WTC11 (cell line): ENCODE results near the gene CXCL17. TPM values are rescaled to one million over a fixed set of nuclear protein-coding genes. Genes with fewer than 3 reads are reported as not detected.

ENCODE experiments used
- ATAC-seq: fragments of 200-7000 bp; cut with Tn5 transposase; 2 replicates; pipeline ENCODE4 v1.10.0; 2021; ENCODE audit warnings: mild to moderate bottlenecking, moderate library complexity
- CTCF ChIA-PET: fragments of 300-600 bp; sonication (Branson Sonifier 250); formaldehyde crosslinking; loops from one replicate; lab custom pipeline; 2021; ENCODE audit warnings: antibody characterized with exemption; lab: Charles Lee
- POLR2A ChIA-PET: fragments of 350-600 bp; sonication (Branson Sonifier 250); formaldehyde crosslinking; loops from one replicate; lab custom pipeline; 2021; ENCODE audit warnings: antibody characterized with exemption; lab: Charles Lee
- DNase-seq: peaks from one replicate; pipeline ENCODE4 v3.0.0; 2021; ENCODE audit warnings: low spot score
- H3K27ac Mint-ChIP-seq: 2 replicates; pipeline ENCODE4 v1.8.0; 2021; ENCODE audit warnings: mixed read lengths
- H3K27me3 Mint-ChIP-seq: 2 replicates; pipeline ENCODE4 v1.8.0; 2021; ENCODE audit warnings: low read depth, mild to moderate bottlenecking, moderate library complexity, mixed read lengths
- H3K36me3 Mint-ChIP-seq: 2 replicates; pipeline ENCODE4 v1.8.0; 2021; ENCODE audit warnings: mixed read lengths
- H3K4me1 Mint-ChIP-seq: 2 replicates; pipeline ENCODE4 v1.8.0; 2022; ENCODE audit warnings: mixed read lengths
- H3K4me3 Mint-ChIP-seq: 2 replicates; pipeline ENCODE4 v1.8.0; 2021; ENCODE audit warnings: mild to moderate bottlenecking, moderate library complexity, mixed read lengths
- H3K9me3 Mint-ChIP-seq: 2 replicates; pipeline ENCODE4 v1.8.0; 2021; ENCODE audit warnings: mixed read lengths
- ATF1 ChIP-seq: sonication (generic); formaldehyde crosslinking; IDR thresholded peaks from 2 replicates; pipeline ENCODE4 v1.8.1; 2023; ENCODE audit warnings: mild to moderate bottlenecking, moderate library complexity, missing genetic modification reagents
- CREB1 ChIP-seq: sonication (generic); formaldehyde crosslinking; IDR thresholded peaks from 2 replicates; pipeline ENCODE4 v1.8.0; 2023; ENCODE audit warnings: mild to moderate bottlenecking, missing genetic modification reagents
- E2F5 ChIP-seq: sonication (generic); formaldehyde crosslinking; IDR thresholded peaks from 2 replicates; pipeline ENCODE4 v1.8.1; 2022; ENCODE audit warnings: mild to moderate bottlenecking, moderate library complexity, missing genetic modification reagents
- FOXP1 ChIP-seq: sonication (generic); formaldehyde crosslinking; IDR thresholded peaks from 2 replicates; pipeline ENCODE4 v1.8.0; 2022; ENCODE audit warnings: missing genetic modification reagents, mild to moderate bottlenecking, moderate library complexity, borderline replicate concordance
- HMGA2 ChIP-seq: fragments of 250-450 bp; sonication (Bioruptor Pico); IDR thresholded peaks from 2 replicates; pipeline ENCODE4 v1.4.0; 2021; ENCODE audit warnings: mild to moderate bottlenecking, moderate library complexity
- KAT7 ChIP-seq: sonication (generic); formaldehyde crosslinking; IDR thresholded peaks from 2 replicates; pipeline ENCODE4 v1.8.1; 2023; ENCODE audit warnings: missing genetic modification reagents, mild to moderate bottlenecking, borderline replicate concordance
- MLX ChIP-seq: sonication (generic); formaldehyde crosslinking; IDR thresholded peaks from 2 replicates; pipeline ENCODE4 v1.8.1; 2023; ENCODE audit warnings: mild to moderate bottlenecking, missing genetic modification reagents, moderate library complexity
- MXD4 ChIP-seq: fragments of 250-450 bp; sonication (Bioruptor Pico); IDR thresholded peaks from 2 replicates; pipeline ENCODE4 v1.8.0; 2021; ENCODE audit warnings: mild to moderate bottlenecking, moderate library complexity, borderline replicate concordance
- NFE2L1 ChIP-seq: sonication (generic); formaldehyde crosslinking; IDR thresholded peaks from 2 replicates; pipeline ENCODE4 v1.8.1; 2023; ENCODE audit warnings: missing genetic modification reagents
- RORB ChIP-seq: fragments of 250-450 bp; sonication (Bioruptor Pico); IDR thresholded peaks from 2 replicates; pipeline ENCODE4 v1.9.0; 2021; ENCODE audit warnings: mild to moderate bottlenecking
- TCF7 ChIP-seq: sonication (generic); formaldehyde crosslinking; IDR thresholded peaks from 2 replicates; pipeline ENCODE4 v1.8.0; 2022; ENCODE audit warnings: mild to moderate bottlenecking, low read depth, missing genetic modification reagents, moderate library complexity
- TEAD1 ChIP-seq: sonication (generic); formaldehyde crosslinking; IDR thresholded peaks from 2 replicates; pipeline ENCODE4 v1.8.0; 2022; ENCODE audit warnings: mild to moderate bottlenecking, missing genetic modification reagents
- ZNF317 ChIP-seq: sonication (generic); formaldehyde crosslinking; IDR thresholded peaks from 2 replicates; pipeline ENCODE4 v1.8.1; 2023; ENCODE audit warnings: low read depth, mild to moderate bottlenecking, moderate library complexity, missing genetic modification reagents, borderline replicate concordance
- ZNF416 ChIP-seq: fragments of 250-450 bp; sonication (Bioruptor Pico); IDR thresholded peaks from 2 replicates; pipeline ENCODE4 v1.9.0; 2021; ENCODE audit warnings: mild to moderate bottlenecking, inconsistent platforms
- ZNF532 ChIP-seq: fragments of 250-450 bp; sonication (Bioruptor Pico); IDR thresholded peaks from 2 replicates; pipeline ENCODE4 v1.9.0; 2021; ENCODE audit warnings: mild to moderate bottlenecking, borderline replicate concordance
- total RNA-seq: library from RNA; stranded (reverse); gene quantifications from 3 replicates; pipeline ENCODE4 v1.2.3, GENCODE V29; 2021
- TF ChIP-seq, protein P1 (sequence below): sonication (generic); formaldehyde crosslinking; IDR thresholded peaks from 2 replicates; pipeline ENCODE4 v1.8.1; 2022; ENCODE audit warnings: low read depth, mild to moderate bottlenecking, moderate library complexity, missing genetic modification reagents, borderline replicate concordance
- TF ChIP-seq, protein P2 (sequence below): sonication (generic); formaldehyde crosslinking; IDR thresholded peaks from 2 replicates; pipeline ENCODE4 v1.8.0; 2023; ENCODE audit warnings: missing genetic modification reagents
- TF ChIP-seq, protein P3 (sequence below): fragments of 250-450 bp; sonication (Bioruptor Pico); IDR thresholded peaks from 2 replicates; pipeline ENCODE4 v1.9.0; 2021; ENCODE audit warnings: moderate library complexity, mild to moderate bottlenecking, inconsistent platforms, borderline replicate concordance
- TF ChIP-seq, protein P4 (sequence below): sonication (generic); formaldehyde crosslinking; IDR thresholded peaks from 2 replicates; pipeline ENCODE4 v1.8.0; 2022; ENCODE audit warnings: mild to moderate bottlenecking, missing genetic modification reagents
- TF ChIP-seq, protein P5 (sequence below): sonication (generic); formaldehyde crosslinking; IDR thresholded peaks from 2 replicates; pipeline ENCODE4 v1.8.0; 2023; ENCODE audit warnings: missing genetic modification reagents, mild to moderate bottlenecking, borderline replicate concordance
- TF ChIP-seq, protein P6 (sequence below): sonication (generic); formaldehyde crosslinking; IDR thresholded peaks from 2 replicates; pipeline ENCODE4 v1.8.1; 2022; ENCODE audit warnings: low read depth, missing genetic modification reagents, borderline replicate concordance

Gene CXCL17
- total RNA-seq, 1 experiment from 2014 or later, result not detected

DNA sequence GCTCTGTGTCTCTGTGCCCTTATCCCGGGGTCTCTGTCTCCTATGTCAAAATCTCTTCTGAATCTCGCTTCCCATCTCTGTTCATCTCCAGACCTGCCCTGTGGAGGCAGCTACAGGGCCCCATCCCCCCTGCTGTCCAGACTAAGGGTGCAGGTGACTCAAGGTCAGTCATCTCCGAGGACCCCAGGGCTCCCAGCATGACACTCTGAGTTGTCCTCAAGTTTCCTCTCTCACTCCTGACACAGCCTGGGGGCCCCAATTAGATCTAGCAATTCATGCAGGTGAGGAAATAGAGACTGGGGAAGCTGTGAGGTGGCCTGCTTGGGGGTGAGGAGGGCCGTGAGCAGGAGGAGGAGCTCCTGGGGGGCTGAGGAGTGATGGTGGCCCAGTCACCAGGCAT, 50.6 kb downstream of the CXCL17 start (continued):
- TF ChIP-seq, protein P1, sequence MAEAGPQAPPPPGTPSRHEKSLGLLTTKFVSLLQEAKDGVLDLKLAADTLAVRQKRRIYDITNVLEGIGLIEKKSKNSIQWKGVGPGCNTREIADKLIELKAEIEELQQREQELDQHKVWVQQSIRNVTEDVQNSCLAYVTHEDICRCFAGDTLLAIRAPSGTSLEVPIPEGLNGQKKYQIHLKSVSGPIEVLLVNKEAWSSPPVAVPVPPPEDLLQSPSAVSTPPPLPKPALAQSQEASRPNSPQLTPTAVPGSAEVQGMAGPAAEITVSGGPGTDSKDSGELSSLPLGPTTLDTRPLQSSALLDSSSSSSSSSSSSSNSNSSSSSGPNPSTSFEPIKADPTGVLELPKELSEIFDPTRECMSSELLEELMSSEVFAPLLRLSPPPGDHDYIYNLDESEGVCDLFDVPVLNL (CRISPR knock-in tag), result no peak
- no peak for TF ChIP-seq RORB (CRISPR knock-in tag)
- no peak for TF ChIP-seq KAT7
- TF ChIP-seq MLX, result no peak

DNA sequence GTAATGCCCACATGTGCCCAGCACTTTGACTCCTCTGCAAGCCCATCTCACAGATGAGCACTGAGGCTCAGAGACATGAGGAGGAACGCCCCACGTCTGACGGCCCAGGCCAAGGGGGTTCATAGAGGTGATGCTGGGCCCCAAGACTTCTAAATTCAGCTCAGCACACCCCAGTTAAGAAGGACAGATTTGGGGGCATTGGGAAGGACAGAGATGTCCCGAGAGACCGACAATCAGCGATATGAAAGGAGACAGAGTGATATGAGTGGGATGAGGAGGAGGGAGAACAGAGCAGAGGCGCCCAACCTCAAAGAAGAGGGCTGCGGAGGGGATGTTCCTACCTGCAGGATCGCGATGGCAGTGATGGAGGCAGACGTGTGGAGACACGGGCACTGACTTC, 52.8 kb downstream of the CXCL17 start, which contains the start of gene CNFN:
Gene CNFN (minus strand): TSS at position 399 of the 400 bp plus-strand sequence. CDS start 1,260 bp downstream, outside the sequence.
- Mint-ChIP-seq H3K27ac (no peak within 1 kb of the TSS), H3K4me1 (peaks cover 17% of the 10 kb centered on the region), H3K9me3 (no peaks in the 10 kb centered on the region), H3K4me3 (no peak within 1 kb of the TSS), H3K36me3 (no peaks in the 10 kb centered on the region), H3K27me3 (peaks cover 51% of the 10 kb centered on the region)
- CTCF ChIA-PET, result no interaction called here
- POLR2A ChIA-PET, result no interaction called here
- ATAC-seq (no peak), DNase-seq (no peak)
- no peak for TF ChIP-seq MXD4 (CRISPR knock-in tag)
- TF ChIP-seq, protein P2, sequence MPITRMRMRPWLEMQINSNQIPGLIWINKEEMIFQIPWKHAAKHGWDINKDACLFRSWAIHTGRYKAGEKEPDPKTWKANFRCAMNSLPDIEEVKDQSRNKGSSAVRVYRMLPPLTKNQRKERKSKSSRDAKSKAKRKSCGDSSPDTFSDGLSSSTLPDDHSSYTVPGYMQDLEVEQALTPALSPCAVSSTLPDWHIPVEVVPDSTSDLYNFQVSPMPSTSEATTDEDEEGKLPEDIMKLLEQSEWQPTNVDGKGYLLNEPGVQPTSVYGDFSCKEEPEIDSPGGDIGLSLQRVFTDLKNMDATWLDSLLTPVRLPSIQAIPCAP (CRISPR knock-in tag), result no peak
- TF ChIP-seq NFE2L1 (CRISPR knock-in tag), result no peak
- TF ChIP-seq ATF1 (CRISPR knock-in tag), result no peak
- TF ChIP-seq ZNF416, result no peak
- TF ChIP-seq, protein P3, sequence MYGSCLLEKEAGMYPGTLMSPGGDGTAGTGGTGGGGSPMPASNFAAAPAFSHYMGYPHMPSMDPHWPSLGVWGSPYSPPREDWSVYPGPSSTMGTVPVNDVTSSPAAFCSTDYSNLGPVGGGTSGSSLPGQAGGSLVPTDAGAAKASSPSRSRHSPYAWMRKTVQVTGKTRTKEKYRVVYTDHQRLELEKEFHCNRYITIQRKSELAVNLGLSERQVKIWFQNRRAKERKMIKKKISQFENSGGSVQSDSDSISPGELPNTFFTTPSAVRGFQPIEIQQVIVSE (CRISPR knock-in tag), result no peak
- no peak for TF ChIP-seq TCF7 (CRISPR knock-in tag)
- no peak for TF ChIP-seq E2F5 (CRISPR knock-in tag)
- TF ChIP-seq ZNF532 (CRISPR knock-in tag), result no peak
- TF ChIP-seq ZNF317 (CRISPR knock-in tag), result no peak
- TF ChIP-seq, protein P4, sequence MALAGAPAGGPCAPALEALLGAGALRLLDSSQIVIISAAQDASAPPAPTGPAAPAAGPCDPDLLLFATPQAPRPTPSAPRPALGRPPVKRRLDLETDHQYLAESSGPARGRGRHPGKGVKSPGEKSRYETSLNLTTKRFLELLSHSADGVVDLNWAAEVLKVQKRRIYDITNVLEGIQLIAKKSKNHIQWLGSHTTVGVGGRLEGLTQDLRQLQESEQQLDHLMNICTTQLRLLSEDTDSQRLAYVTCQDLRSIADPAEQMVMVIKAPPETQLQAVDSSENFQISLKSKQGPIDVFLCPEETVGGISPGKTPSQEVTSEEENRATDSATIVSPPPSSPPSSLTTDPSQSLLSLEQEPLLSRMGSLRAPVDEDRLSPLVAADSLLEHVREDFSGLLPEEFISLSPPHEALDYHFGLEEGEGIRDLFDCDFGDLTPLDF, result no peak
- no peak for TF ChIP-seq FOXP1
- TF ChIP-seq CREB1 (CRISPR knock-in tag), result no peak
- TF ChIP-seq, protein P5, sequence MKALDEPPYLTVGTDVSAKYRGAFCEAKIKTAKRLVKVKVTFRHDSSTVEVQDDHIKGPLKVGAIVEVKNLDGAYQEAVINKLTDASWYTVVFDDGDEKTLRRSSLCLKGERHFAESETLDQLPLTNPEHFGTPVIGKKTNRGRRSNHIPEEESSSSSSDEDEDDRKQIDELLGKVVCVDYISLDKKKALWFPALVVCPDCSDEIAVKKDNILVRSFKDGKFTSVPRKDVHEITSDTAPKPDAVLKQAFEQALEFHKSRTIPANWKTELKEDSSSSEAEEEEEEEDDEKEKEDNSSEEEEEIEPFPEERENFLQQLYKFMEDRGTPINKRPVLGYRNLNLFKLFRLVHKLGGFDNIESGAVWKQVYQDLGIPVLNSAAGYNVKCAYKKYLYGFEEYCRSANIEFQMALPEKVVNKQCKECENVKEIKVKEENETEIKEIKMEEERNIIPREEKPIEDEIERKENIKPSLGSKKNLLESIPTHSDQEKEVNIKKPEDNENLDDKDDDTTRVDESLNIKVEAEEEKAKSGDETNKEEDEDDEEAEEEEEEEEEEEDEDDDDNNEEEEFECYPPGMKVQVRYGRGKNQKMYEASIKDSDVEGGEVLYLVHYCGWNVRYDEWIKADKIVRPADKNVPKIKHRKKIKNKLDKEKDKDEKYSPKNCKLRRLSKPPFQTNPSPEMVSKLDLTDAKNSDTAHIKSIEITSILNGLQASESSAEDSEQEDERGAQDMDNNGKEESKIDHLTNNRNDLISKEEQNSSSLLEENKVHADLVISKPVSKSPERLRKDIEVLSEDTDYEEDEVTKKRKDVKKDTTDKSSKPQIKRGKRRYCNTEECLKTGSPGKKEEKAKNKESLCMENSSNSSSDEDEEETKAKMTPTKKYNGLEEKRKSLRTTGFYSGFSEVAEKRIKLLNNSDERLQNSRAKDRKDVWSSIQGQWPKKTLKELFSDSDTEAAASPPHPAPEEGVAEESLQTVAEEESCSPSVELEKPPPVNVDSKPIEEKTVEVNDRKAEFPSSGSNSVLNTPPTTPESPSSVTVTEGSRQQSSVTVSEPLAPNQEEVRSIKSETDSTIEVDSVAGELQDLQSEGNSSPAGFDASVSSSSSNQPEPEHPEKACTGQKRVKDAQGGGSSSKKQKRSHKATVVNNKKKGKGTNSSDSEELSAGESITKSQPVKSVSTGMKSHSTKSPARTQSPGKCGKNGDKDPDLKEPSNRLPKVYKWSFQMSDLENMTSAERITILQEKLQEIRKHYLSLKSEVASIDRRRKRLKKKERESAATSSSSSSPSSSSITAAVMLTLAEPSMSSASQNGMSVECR (CRISPR knock-in tag), result no peak
- no peak for TF ChIP-seq TEAD1 (CRISPR knock-in tag)
- TF ChIP-seq, protein P6, sequence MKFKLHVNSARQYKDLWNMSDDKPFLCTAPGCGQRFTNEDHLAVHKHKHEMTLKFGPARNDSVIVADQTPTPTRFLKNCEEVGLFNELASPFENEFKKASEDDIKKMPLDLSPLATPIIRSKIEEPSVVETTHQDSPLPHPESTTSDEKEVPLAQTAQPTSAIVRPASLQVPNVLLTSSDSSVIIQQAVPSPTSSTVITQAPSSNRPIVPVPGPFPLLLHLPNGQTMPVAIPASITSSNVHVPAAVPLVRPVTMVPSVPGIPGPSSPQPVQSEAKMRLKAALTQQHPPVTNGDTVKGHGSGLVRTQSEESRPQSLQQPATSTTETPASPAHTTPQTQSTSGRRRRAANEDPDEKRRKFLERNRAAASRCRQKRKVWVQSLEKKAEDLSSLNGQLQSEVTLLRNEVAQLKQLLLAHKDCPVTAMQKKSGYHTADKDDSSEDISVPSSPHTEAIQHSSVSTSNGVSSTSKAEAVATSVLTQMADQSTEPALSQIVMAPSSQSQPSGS (CRISPR knock-in tag), result no peak
- no peak for TF ChIP-seq HMGA2 (CRISPR knock-in tag)
